NCI-H524 (cell line): ENCODE measurements around the gene RSF1.
A peak's percentile ranks its signal among the peaks of the same experiment; 100 is the strongest.

Source experiments
- DNase-seq, 2 experiments: peaks; one replicate each; lab custom pipeline; 2025; lab: John Stamatoyannopoulos, UW

Gene RSF1

DNA sequence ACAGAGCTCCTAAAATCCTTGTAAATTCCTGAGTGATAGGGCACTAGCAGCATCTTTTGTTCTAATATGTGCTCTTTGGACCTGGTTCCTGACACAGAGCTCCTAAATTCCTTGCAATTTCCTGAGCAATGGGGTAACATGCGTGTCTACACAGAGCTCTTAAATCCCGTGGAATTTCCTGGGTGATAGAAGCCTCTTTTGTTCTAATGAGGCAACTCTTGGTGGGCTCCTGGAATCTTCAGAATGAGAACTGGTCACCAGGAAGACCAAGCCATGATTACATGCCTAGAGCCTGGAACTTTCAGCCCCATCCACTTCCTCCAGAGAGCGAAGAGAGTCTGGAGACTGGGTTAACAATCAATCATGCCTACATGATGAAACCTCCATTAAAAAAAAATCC lies 19.0 kb downstream of the RSF1 start:
- no peak for DNase-seq

DNA sequence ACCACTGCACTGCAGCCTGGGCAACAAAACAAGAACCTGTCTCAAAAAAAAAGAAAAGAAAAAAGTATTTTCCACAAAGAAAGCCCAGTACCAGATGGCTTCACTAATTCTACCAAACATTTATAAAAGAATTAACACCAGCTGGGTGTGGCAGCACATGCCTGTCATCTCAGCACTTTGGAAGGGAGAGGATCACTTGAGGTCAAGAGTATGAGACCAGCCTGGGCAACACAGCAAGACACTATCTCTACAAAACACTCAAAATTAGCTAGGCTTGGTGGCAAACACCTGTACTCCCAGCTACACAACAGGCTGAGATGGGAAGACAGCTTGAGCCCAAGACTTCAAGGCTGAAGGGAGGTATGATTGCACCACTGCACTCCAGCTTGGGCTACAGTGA lies 20.1 kb downstream of the RSF1 start:
- no peak for DNase-seq

DNA sequence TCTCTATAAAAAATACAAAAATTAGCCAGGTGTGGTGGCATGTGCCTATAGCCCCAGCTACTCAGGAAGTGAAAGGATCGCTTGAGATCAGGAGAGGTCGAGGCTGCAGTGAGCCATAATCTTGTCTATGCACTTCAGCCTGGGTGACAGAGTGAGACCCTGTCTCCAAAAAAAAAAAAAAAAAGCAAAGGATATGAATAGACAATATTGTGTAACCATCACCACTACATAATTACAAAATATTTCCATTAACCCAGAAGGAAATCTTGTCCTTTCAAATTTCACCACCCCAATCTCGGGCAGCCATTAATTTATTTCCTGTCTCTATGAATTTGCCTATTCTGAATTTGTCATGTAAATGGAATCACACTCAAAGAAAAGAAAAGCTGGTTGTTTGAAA lies 21.2 kb downstream of the RSF1 start:
- DNase-seq = no peak

DNA sequence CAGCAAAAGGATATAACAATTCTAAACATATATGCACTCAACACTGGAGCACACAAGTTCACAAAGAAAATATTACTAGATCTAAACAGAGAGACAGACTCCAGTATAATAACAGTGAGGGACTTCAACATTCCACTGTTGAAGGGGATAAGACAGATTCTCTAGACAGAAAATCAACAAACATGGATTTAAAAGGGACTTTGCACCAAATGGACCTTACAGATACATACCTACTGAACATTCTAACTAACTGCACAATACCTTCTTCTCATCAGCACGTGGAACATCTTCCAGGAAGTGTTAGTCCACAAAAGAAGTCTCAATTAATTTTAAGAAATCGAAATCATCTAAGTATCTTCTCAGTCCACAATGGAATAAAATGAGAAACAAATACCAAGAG lies 26.6 kb downstream of the RSF1 start:
- DNase-seq = no peak

DNA sequence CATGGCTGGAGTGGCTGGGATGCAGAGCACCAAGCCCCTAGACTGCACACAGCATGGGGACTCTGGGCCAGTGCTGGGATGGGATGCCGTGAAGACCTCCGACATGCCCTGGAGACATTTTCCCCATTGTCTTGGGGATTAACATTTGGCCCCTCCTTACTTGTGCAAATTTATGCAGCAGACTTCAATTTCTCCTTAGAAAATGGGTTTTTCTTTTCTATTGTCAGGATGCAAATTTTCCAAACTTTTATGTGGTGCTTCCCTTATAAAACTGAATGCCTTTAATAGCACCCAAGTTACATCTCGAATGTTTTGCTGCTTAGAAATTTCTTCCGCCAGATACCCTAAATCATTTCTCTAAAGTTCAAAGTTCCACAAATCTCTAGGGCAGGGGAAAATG lies 29.2 kb downstream of the RSF1 start:
- DNase-seq = no peak

DNA sequence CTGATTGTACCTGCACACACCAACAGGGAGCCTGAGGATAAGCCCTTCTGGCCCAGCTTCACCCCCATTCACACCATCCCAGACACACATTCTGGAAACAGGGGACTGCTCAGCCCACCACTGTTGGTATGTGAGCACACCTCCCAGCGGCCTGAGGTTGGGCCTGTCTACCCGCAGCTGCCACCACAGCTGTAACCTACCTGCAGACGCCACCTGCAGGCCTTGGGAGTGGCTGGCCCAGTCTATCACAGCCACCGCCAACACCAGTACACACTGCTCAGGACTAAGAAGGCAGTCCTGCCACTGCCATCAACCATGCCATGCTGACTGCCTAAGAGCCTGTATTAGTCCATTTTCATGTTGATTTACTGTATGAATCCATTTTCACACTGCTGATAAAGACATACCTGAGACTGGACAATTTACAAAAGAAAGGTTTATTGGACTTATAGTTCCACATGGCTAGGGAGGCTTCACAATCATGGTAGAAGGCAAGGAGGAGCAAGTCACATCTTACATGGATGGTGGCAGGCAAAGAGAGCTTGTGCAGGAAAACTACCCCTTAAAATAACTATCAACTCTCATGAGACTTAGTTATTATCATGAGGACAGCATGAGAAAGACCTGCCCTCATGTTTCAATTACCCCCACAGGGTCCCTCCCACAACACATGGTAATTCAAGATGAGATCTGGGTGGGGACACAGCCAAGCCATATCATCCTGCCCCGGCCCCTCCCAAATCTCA lies 30.6 kb downstream of the RSF1 start:
- DNase-seq = no peak

DNA sequence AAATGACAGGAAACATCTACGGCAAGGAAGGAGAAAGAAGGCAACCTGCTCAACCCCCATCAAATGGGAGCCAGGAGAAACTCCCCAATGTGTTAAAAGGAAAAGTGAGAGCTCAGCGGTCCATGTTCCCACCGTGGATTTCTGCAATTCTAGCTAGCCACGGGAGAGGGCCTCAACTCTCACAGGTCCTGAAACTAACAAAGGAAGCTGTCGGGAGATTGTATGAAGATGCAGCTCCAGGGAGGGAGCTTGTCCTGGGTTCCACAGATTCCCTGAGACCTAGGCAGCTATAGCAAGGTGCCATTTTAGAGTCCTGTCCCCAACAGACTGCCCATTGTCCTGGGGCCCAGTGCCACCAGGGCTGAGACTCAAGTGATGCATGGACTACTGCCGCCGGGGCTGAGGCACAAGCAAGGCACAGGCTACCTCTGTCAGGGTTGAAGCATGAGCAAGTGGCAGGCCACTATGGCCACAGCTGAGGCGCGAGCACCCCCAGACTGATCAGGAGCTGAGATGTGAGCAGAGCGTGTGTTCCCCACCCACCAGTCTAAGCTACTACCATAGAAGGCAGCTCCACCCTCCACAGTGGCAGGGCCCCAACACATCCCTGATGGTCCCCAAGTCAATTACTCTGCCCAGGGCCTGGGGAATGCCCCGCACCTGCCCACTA lies 31.3 kb downstream of the RSF1 start:
- no peak for DNase-seq

DNA sequence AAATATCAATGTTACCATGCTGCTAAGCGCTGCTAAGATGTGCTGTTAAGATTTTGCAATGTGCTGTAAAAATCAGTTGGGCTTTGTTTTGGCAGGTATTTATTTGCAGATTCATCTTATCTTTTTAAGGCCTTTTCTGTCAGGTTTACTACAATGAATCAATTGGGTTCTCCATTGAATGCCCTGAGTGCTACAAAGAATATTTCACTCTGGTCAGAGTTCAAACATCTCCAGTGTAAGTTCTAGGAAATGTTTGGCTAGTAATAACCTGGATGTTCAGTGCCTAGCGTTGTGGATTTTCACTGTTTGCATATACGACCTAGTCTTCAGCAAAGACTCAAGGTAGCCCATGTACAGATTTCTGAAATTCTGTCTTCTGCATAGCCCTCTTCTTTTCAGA lies 36.0 kb downstream of the RSF1 start:
- DNase-seq = no peak

DNA sequence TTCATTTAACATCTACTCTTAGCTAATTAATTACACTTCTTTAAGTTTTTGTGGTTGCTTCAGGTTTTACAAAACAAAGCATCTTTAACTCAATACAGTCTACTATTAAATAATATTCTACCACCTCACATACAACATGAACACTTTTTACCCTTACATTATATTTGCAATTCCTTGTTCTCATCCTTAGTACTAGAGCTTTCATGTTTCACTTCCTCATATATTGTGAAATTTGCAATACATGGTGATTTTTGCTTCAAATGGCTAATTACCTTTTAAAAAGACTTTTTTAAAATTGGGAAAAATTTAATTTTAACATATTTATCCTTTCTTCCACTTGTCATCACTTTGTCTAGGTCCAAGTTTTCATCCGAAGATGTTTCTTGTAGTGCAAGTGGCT lies 37.5 kb downstream of the RSF1 start:
- no peak for DNase-seq

DNA sequence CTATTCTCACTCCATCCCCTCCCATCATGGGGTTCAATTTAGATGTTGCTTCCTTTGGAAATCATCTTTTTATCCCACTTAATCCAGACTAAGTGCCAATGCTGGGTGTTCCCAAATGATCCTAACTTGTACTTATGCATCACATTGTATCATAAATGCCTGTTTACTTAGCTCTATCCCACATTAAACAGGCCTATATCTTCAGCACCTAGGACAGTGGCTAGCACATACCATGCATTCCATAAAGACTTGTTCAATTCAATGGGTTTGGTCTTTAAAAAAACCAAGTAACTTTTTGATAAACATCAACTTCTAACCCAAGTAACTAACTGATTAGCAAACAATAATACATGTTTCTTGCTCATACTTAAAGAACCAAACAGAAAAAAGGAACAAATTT lies 40.6 kb downstream of the RSF1 start:
- DNase-seq = no peak

DNA sequence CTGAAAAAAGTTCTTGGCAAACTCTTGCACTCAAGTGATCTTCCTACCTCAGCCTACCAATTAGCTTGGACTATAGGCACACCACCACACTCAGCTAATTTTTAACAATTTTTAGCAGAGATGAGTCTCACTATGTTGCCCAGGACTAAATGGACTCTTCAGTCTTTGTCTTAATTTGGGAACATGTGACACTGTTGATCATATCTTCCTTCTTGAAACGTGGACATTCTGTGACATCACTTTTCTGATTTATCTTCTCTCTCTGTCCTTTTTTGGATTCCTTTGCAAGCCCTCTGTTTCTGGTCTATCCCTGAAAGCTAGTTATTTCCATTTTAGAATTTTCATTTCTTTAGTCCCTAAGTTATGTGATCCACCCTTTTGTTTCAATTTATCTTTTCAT lies 42.0 kb downstream of the RSF1 start:
- no peak for DNase-seq

DNA sequence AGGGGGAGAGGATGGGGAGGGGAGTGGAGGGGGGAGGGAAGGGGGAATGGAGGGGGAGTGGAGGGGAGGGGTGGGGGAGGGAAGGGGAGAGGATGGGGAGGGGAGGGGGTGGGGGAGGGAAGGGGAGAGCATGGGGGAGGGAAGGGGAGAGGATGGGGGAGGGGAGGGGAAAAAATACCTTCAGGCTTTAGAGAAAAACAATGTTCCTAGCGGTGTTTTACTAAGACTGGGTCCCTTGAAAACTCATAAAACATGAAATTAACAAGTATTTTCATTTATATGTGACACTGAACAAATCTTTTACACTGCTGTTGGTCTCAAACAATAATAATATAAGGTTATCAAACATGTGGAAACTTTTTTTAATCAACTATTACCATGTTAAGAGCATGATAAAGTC lies 42.4 kb downstream of the RSF1 start:
- no peak for DNase-seq

DNA sequence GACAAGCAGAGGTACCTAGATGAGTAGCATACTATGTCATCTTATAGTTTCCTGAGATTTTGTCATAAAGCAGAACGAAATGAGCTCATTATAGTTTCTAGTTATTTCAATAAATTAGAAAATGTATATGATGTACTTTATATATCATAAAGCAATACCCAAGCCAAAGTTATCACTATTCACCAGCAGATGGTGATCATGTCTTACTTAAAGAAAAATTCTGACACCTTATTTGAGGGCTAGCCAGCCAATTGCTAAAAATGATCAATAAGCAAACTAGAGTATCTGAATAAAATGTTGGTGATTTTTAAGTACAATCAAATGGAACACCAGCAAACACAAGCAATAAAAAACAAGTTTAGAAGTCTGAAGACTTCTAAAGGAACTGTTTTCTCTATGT lies 44.1 kb downstream of the RSF1 start:
- DNase-seq = peak in 1 of 2 experiments; percentile 42

DNA sequence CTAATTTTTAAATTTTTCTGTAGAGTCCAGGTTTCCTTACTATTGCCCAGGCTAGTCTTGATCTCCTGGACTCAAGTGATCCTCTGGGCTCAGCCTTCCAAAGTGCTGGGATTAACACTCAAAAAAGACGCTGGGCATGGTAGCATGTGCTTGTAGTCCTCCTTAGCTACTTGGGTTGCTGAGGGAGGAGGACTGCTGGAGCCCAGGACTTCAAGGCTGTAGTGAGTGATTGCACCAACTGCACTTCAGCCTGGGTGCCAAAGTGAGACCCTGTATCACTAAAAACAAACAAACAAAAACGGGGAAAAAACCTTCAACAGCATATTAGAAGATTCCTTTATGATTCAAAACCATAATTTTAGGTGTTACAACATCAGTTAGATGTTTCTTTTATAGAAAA lies 44.6 kb downstream of the RSF1 start:
- no peak for DNase-seq

DNA sequence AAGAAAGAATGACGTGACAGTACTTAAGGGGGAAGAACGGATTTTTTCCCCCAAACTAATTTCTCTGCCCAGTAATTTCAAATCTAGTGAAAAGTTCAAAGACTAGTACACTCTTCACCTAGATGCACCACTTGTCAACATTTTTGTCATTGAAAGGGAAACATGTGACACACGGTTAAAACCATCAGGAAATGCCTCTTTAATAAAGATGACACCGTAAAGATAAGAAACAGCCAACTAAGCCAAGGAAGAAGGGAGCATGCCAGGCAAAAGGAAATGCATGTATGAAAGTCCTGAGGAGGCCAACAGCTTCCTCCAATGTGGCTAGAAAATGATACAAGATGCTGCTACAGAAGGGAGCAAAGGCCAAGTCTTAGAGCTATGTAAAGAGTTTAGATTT lies 49.4 kb downstream of the RSF1 start:
- DNase-seq = no peak

DNA sequence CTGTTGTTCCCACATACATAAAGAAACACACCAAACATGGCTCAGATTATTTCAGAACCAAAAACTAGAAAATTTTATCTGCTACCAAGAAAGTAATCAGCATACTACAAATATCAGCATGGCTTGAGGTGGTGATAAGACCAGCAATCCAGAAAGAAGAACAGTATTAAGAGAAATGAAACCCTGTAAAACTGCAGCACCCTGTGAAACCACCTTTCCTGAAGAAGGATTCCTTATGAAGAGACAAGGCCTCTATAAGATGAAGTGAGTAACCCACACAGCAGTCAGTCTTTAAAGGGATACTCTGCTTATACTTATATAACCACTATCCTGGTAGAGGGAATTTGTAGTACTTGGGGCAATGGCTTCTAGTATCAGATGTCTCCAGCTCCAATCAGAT lies 49.9 kb downstream of the RSF1 start:
- no peak for DNase-seq

DNA sequence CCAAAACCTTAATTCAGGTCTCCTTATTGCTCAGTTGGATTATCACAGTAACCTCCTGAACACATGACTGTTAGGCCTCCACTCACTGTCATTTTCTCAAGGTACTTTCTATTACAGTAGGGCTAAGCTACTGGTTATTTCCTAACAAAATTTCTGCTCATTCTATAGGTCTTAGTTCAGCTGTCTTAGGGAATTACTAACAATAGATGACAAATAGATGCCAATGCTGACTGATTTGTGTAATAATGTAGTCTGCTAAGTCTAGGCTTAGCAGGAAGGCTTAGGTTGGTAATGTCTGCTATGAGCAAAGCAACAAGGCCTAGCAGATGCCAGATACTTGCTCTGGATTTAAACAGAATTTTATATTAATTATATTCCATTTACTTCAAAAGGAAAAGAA lies 58.1 kb downstream of the RSF1 start:
- no peak for DNase-seq

DNA sequence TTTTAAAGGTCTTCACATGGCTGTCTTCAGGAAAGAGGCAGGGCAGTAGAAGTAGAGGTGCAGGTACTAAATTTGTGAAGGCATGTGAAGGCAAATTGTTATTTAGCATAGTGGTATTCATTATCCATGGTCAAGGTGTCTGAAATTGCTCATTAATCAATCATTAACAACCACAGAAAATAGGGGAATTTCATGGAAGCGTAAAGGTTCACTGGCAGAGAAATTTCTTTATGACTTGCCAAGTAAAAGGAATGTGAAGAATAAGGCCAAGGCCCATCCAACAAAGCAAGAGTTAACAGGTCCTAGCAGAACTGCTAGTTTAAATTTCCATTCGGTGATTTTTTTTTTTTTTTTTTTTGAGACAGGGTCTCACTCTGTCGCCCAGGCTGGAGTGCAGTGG lies 59.0 kb downstream of the RSF1 start:
- no peak for DNase-seq

DNA sequence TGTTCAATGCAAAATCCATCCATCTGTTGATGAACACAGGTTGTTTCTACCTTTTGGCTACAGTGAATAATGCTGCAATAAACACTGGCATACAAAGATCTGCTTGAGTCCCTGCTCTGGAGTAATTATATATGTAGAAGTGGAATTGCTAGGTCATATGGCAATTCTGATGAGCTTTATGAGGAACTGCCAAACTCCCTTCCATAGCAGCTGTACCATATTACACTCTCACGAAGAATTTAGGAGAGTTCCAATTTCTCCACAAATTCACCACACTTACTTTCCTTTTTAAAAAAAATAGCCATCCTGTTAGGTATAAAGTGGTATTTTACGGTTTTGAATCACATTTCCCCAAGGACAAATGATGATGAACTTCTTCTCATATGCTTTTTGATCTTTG lies 62.2 kb downstream of the RSF1 start:
- DNase-seq = no peak

DNA sequence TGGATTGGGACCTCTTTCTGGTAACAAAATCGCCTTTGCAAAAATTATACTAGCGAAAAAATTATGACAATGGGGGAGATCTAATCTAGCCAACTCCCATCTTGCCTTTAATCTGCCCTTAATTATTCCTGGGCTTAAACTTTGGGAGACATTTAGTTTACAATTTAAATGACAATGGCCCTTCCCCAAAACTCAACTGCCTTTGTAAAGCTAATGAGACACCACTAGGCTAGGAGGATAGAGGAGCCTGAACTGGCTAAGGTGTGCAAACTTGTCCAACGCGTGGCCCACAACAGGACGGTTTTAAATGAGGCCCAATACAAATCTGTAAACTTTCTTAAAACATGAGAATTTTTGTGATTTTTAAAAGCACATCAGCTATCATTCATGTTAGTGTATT lies 67.3 kb downstream of the RSF1 start:
- no peak for DNase-seq

DNA sequence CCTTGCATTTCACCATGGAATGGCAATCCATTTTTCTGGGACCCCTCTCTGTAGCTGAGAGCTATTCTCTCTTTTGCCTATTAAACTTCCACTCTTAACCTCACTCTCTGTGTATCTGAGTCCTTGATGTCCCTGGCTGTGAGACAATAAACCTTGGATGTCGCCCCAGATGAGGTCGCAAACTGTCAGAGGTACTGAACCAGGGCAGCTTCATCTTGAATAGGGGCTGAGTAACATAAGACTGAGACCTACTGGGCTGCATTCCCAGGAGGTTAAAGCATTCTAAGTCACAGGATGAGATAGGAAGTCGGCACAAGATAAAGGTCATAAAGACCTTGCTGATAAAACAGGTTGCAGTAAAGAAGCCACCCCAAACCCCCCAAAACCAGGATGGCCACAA lies 68.0 kb downstream of the RSF1 start:
- no peak for DNase-seq

DNA sequence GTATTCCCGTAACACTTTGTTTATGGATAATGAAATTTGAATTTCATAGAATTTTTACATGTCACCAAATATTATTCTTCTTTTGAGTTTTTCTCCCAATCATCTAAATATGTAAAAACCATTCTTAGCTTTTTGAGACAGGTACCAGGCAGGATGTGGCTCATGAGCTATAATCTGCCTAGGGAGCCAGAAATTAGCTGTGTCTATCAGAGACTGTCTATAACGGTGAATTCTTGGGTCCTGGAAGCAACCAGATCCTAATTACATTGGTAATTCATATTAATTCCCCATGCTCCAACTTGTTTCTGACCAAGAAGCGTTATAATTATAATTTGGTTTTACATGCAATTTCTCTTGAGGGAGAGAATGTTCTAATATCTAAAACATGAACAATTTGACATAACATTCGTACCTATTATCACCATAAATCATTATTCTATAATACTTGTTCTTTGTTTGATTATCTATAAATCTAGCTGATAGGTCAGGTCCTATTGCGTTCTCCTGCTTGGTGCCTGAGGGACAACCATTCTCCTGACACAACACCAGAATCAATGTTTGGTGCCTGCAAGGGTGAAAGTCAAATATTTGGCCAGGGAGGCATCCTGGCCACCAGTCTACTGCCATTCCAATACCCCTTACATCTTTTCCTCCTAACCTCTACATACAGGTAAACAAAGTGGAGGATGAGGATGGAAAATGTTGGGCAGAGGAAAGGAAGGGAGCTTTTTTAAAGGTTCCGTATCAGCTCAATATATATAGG lies 69.9 kb downstream of the RSF1 start:
- no peak for DNase-seq

DNA sequence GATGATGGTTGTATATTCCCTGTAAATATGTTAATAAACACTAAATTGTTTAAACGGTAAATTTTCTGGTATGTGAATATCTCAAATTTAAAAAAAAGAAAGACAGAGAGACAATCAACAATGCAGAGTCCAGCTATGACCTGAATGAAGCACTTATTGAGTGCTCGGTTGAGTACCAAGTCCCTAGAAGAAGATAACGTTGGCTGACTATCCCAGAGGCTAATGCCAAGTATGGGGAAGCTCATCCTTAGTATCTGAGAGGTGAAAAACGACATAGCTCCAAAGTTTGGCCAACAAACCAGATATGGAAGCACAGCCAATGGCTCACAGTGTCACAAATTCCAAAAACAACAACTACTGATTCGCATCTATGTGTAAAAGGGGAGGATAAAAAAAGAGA lies 71.3 kb downstream of the RSF1 start:
- DNase-seq = no peak
